ENCODE measurements around the gene CLEC14A. TPM values are rescaled to one million over a fixed set of nuclear protein-coding genes. Genes with fewer than 3 reads are reported as not detected.

CLEC14A gene
- total and polyA plus RNA-seq, 10 donors = 4.1 to 33.6 (median 21.1) TPM

- H3K27ac ChIP-seq = no peak overlapping the region
- intact Hi-C loops (cut with DNase I; ENCODE audit: low total_unique reads) = no loop called here
- no peaks in the 10 kb centered on the region for H3K36me3 ChIP-seq
- DNase-seq = no peak
- H3K4me1 ChIP-seq = peaks cover 0 to 44% (median 22%) of the 10 kb centered on the region in 6 donors
- peak overlapping the region; percentile 16 to 62 (median 34) for H3K4me3 ChIP-seq
- peaks cover 0 to 3% (median under 1%) of the 10 kb centered on the region in 8 donors for H3K9me3 ChIP-seq
- TF ChIP-seq POLR2AphosphoS5 (IDR thresholded peaks at IDR 0.05) = no peak
- TF ChIP-seq CTCF (IDR thresholded peaks at IDR 0.05 in 8 of 11, conservative IDR thresholded peaks at IDR 0.05 in 3 of 11) = no peak
- no peak for TF ChIP-seq POLR2A (IDR thresholded peaks at IDR 0.05)
- WGBS, 5 donors = 7 to 10% (median 9%) methylated on average over 29 to 34 of the region's 34 CpGs
- peaks cover 0 to 64% (median 40%) of the 10 kb centered on the region in 7 donors for H3K27me3 ChIP-seq (replicated peaks in 1 of 7)
These were observed 44.6 kb downstream of the CLEC14A start for GRCh38 chr14:38211255-38211735.

- TF ChIP-seq CTCF (IDR thresholded peaks at IDR 0.05 in 8 of 11, conservative IDR thresholded peaks at IDR 0.05 in 3 of 11) (no peak), POLR2AphosphoS5 (IDR thresholded peaks at IDR 0.05) (no peak), POLR2A (IDR thresholded peaks at IDR 0.05) (no peak)
- H3K27ac ChIP-seq = no peak overlapping the region
- intact Hi-C loops (cut with DNase I; ENCODE audit: low total_unique reads) = no loop called here
- WGBS, 5 donors = 4 to 8% (median 6%) methylated on average over 28 to 29 of the region's 29 CpGs
- H3K4me1 ChIP-seq = peaks cover 0 to 44% (median 22%) of the 10 kb centered on the region in 6 donors
- DNase-seq = no peak
- no peaks in the 10 kb centered on the region for H3K36me3 ChIP-seq
- H3K9me3 ChIP-seq = peaks cover 0 to 8% (median 5%) of the 10 kb centered on the region in 8 donors
- H3K4me3 ChIP-seq = peak overlapping the region; percentile 16 to 62 (median 34)
- H3K27me3 ChIP-seq (replicated peaks in 1 of 7) = peaks cover 0 to 68% (median 40%) of the 10 kb centered on the region in 7 donors
These were observed 45.2 kb downstream of the CLEC14A start for GRCh38 chr14:38210587-38211216.

DNA sequence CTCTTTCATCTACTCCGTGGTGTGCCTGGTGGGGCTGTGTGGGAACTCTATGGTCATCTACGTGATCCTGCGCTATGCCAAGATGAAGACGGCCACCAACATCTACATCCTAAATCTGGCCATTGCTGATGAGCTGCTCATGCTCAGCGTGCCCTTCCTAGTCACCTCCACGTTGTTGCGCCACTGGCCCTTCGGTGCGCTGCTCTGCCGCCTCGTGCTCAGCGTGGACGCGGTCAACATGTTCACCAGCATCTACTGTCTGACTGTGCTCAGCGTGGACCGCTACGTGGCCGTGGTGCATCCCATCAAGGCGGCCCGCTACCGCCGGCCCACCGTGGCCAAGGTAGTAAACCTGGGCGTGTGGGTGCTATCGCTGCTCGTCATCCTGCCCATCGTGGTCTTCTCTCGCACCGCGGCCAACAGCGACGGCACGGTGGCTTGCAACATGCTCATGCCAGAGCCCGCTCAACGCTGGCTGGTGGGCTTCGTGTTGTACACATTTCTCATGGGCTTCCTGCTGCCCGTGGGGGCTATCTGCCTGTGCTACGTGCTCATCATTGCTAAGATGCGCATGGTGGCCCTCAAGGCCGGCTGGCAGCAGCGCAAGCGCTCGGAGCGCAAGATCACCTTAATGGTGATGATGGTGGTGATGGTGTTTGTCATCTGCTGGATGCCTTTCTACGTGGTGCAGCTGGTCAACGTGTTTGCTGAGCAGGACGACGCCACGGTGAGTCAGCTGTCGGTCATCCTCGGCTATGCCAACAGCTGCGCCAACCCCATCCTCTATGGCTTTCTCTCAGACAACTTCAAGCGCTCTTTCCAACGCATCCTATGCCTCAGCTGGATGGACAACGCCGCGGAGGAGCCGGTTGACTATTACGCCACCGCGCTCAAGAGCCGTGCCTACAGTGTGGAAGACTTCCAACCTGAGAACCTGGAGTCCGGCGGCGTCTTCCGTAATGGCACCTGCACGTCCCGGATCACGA is 46.0 kb downstream of the CLEC14A start:
- Histone ChIP-seq H3K27me3 (replicated peaks in 1 of 7) (peaks cover 0 to 68% (median 40%) of the 10 kb centered on the region in 7 donors), H3K4me3 (peak overlapping the region in 7 of 8 donors; percentile 16 to 62 (median 35)), H3K4me1 (peaks cover 0 to 44% (median 22%) of the 10 kb centered on the region in 6 donors), H3K36me3 (no peaks in the 10 kb centered on the region), H3K9me3 (peaks cover 0 to 8% (median 5%) of the 10 kb centered on the region in 8 donors), H3K27ac (no peak overlapping the region)
- no peak for TF ChIP-seq POLR2AphosphoS5 (IDR thresholded peaks at IDR 0.05)
- TF ChIP-seq POLR2A (IDR thresholded peaks at IDR 0.05) = no peak
- no peak for TF ChIP-seq CTCF (IDR thresholded peaks at IDR 0.05 in 8 of 11, conservative IDR thresholded peaks at IDR 0.05 in 3 of 11)
- no peak for DNase-seq
- 11 to 13% (median 13%) methylated on average over 30 to 69 of the region's 69 CpGs for WGBS, 5 donors
- intact Hi-C loops (cut with DNase I; ENCODE audit: low total_unique reads) = no loop called here
